GM12892 (cell line): ENCODE data around the gene ST6GALNAC5.

Source experiments
- DNase-seq: peaks from one replicate; pipeline ENCODE4 v3.0.0; 2011; ENCODE audit not compliant: insufficient read length
- FAIRE-seq: peaks from 2 replicates; lab custom pipeline; 2011; peaks lifted over from hg19 to GRCh38; lab: Jason Lieb, UNC
- POLR2A ChIP-seq: IDR thresholded peaks from 2 replicates; pipeline ENCODE4 v1.6.1; 2011; ENCODE audit warnings: low read depth, low read length, control low read depth
- POLR2AphosphoS5 ChIP-seq: IDR thresholded peaks from 2 replicates; pipeline ENCODE4 v1.6.1; 2011; ENCODE audit warnings: low read depth, low read length, control low read depth
- TAF1 ChIP-seq: IDR thresholded peaks from 2 replicates; pipeline ENCODE4 v1.6.1; 2011; ENCODE audit warnings: low read depth, mild to moderate bottlenecking, control low read depth, low read length, borderline replicate concordance

Gene ST6GALNAC5

DNA sequence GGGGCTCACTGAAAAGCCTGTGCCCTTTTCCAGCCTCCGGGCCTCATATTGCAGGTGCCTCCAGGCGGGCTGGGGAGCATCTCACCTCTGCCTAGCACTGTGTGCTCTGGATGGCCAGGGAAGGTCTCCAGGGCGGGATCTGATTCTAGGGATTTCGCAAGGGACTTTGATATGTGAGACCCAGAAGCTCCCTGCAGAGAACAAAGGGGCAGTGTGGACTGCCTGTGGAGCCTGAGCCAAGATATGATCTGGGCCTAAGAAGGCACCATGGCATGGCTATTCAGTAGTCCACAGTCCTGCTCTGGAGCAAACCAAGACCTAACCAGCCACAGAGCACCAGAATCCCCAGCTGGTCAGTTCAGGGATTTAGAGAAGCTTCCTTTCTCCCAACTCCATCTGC is 157.2 kb downstream of the ST6GALNAC5 start:
- DNase-seq (no peak), FAIRE-seq (no peak)
- TF ChIP-seq POLR2AphosphoS5 (no peak), POLR2A (no peak), TAF1 (no peak)

- no peak for DNase-seq
- FAIRE-seq, result no peak
- no peak for TF ChIP-seq POLR2AphosphoS5
- TF ChIP-seq POLR2A, result no peak
- TF ChIP-seq TAF1, result no peak
Measured at GRCh38 chr1:77025599-77025998, 158.3 kb downstream of the ST6GALNAC5 start.

GRCh38 chr1:77026135-77026534 is 158.9 kb downstream of the ST6GALNAC5 start:
- TF ChIP-seq POLR2A (no peak), POLR2AphosphoS5 (no peak), TAF1 (no peak)
- DNase-seq, result no peak
- FAIRE-seq, result no peak

GRCh38 chr1:77026640-77027039 is 159.4 kb downstream of the ST6GALNAC5 start:
- DNase-seq, result no peak
- no peak for FAIRE-seq
- no peak for TF ChIP-seq TAF1
- no peak for TF ChIP-seq POLR2AphosphoS5

DNA sequence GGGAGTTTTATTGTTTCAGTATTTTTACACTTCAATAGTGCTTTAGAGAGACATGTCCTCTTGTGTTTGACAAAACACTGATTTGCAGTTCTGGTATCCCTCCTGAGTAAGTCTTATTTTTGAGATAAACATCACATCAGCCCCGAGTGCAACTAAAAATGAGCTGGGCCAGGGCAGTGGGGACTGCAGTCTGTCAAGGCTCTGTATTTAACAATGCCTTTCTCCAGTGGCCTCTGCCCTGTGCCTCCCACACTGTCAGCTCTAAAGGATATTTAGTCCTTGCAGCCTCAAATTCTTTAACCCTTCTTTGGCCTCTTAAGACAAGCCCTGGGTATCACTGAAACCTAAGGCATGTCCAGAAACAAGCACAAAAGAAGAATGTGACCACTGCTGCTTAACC is 160.6 kb downstream of the ST6GALNAC5 start:
- DNase-seq (no peak), FAIRE-seq (no peak)
- TF ChIP-seq TAF1 (no peak), POLR2AphosphoS5 (no peak), POLR2A (no peak)

DNA sequence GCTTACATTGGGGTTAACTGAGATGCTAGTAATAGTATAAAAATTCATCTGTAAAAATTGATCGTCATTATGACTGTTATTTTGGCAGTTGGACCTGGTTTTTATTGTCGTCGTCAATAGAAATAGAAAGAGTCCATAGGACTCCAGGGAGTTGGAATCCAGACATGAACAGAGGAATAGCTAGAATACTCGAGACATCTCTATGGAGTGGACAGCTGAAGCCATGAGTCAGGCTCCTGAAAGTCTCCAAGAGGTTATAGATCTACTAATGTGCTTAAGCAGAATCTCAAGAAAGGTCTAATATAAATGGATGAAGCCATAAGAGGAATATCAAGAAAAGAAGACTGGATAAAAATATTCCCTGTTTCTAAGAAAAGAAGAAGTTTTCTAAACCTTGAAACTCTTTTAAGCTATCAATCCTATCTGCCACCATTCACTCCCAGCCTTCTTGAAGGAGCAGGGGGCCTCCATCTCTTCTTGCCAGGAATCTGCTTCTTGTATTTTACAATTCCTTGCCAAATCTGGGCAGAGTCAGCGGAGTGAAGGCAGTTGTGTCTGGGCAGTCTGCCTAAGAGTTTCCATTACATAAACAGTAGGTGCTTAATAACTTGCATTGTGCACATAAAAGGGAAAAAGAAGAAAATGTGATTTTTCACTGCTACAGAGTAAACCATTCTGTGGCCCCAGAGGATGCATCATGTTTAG is 163.3 kb downstream of the ST6GALNAC5 start:
- FAIRE-seq, result no peak
- TF ChIP-seq POLR2AphosphoS5 (no peak), POLR2A (no peak), TAF1 (no peak)

DNA sequence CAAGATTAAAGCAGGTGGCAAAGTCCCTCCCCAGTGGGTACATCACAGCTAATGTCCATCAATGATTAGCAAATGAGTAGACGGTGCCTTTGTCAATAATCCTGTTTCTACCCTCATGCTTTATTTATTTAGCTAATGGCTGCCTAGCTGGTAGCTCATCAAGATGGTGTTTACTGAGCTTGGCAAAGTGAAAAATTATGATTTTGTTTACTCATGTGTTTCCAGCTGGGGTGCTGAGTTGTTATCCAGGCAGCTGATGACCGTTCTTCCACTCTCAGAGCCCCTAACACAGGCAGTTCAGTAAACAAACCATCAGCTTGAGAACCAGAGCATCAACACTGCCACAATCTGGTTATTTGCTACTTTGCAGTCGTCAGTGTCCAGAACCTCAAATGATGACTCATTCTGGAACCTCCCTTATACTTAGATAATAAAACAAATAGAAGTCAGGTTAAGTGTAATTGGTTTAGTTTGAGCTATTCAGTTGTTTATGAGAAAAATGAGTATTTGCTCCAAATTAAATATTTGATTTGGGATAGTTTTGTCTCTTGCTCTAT is 163.9 kb downstream of the ST6GALNAC5 start:
- no peak for DNase-seq

More for the DNA sequence above, 163.3 kb downstream of the ST6GALNAC5 start:
- no peak for DNase-seq

DNA sequence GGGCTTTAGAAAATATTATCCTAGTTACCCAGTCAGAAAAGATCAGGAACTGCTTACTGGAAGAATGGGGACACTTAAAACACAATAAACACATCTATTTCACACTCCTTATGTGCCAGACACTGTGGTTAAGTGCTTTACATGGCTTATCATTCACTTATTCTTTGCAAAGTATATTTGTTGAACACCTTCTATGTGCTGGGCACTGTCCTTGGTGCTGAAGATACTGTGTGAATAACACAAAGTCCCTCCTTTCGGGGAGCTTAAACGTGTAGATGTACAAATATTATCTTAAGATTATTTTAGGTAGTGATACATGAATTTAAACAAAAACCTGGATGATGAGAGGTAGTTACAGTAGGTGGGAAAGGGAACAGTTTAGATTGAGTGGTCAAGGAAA is 169.3 kb downstream of the ST6GALNAC5 start:
- TF ChIP-seq POLR2A, result no peak
- no peak for TF ChIP-seq POLR2AphosphoS5
- TF ChIP-seq TAF1, result no peak
- no peak for DNase-seq
- FAIRE-seq, result no peak

More for the DNA sequence above, 163.9 kb downstream of the ST6GALNAC5 start:
- no peak for TF ChIP-seq POLR2AphosphoS5
- no peak for TF ChIP-seq TAF1
- TF ChIP-seq POLR2A, result no peak
- no peak for FAIRE-seq

- no peak for TF ChIP-seq POLR2AphosphoS5
- no peak for TF ChIP-seq POLR2A
- no peak for TF ChIP-seq TAF1
- FAIRE-seq (no peak), DNase-seq (no peak)
Measured at GRCh38 chr1:77037038-77037437, 169.8 kb downstream of the ST6GALNAC5 start.

DNA sequence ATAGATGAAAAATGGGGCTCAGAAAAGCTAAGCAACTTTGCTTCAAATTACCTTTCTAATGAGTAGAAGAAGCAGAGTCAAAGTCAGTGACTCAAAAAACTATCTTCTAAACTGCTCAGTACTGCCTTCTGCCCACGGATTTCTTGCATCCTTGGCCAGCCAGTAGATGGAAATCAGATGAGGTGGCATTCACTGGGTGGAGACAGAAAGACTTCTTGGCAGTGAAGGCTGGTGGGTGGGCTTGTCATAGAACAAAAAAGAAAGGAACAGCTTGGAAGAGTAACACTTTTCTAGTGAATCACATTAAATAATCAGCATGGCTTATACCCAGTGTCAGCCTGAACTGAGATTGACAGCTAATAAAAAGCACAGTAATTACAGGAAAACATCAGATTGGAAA is 170.7 kb downstream of the ST6GALNAC5 start:
- FAIRE-seq (no peak), DNase-seq (no peak)
- TF ChIP-seq POLR2A (no peak), POLR2AphosphoS5 (no peak), TAF1 (no peak)

DNA sequence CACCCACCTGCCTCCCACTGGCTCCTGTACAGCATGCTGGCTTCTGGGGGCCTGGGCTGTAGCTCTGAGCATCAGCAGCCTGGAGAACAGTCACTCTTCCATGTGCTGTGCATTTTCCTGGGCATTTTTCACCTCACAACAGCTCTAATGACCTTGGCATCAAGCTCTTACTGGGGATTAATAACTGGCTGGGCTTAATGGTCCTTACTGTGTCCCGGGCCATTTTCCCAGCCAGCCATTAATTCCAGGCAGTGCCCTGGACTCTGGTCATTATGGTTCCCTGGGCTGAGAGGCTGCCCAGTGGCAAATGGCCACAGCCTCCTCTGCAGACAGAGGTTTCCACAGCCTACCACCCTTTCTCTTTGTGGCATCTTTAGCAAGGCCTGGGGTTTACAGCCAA is 171.8 kb downstream of the ST6GALNAC5 start:
- TF ChIP-seq POLR2A, result no peak
- no peak for TF ChIP-seq POLR2AphosphoS5
- no peak for TF ChIP-seq TAF1
- FAIRE-seq, result no peak
- no peak for DNase-seq

GRCh38 chr1:77039739-77040138 is 172.5 kb downstream of the ST6GALNAC5 start:
- no peak for DNase-seq
- TF ChIP-seq POLR2A (no peak), POLR2AphosphoS5 (no peak), TAF1 (no peak)
- no peak for FAIRE-seq
